Smooth muscle cell (in vitro differentiated cells): Measurements from ENCODE around the gene TNXB. TPM values are rescaled to one million over a fixed set of nuclear protein-coding genes. Genes with fewer than 3 reads are reported as not detected.
A peak's percentile ranks its signal among the peaks of the same experiment; 100 is the strongest.

Experiments used
- DNase-seq: peaks from one replicate; lab custom pipeline; 2025; ENCODE audit not compliant: unreplicated experiment; lab: John Stamatoyannopoulos, UW
- H2AFZ ChIP-seq: fragments of 200-600 bp; sonication (generic); 2 replicates; pipeline ENCODE4 v1.6.0; 2016; ENCODE audit warnings: antibody characterized with exemption, low read depth, mild to moderate bottlenecking
- H3F3A ChIP-seq: fragments of 200-600 bp; sonication (generic); 2 replicates; pipeline ENCODE4 v1.6.0; 2017; ENCODE audit warnings: antibody characterized with exemption, low read depth
- H3K27ac ChIP-seq: fragments of 200-600 bp; sonication (generic); 2 replicates; pipeline ENCODE4 v1.5.1; 2016; ENCODE audit warnings: low read depth, mild to moderate bottlenecking
- H3K27me3 ChIP-seq: fragments of 200-600 bp; sonication (generic); 2 replicates; pipeline ENCODE4 v1.6.1; 2016; ENCODE audit warnings: low read depth, mild to moderate bottlenecking
- H3K36me3 ChIP-seq: fragments of 200-600 bp; sonication (generic); 2 replicates; pipeline ENCODE4 v1.5.1; 2016; ENCODE audit warnings: low read depth
- H3K4me1 ChIP-seq: fragments of 200-600 bp; sonication (generic); 2 replicates; pipeline ENCODE4 v1.5.1; 2016; ENCODE audit warnings: low read depth
- H3K4me2 ChIP-seq: fragments of 200-600 bp; sonication (generic); 2 replicates; pipeline ENCODE4 v1.6.0; 2016; ENCODE audit warnings: mild to moderate bottlenecking
- H3K4me3 ChIP-seq: fragments of 200-600 bp; sonication (generic); 2 replicates; pipeline ENCODE4 v1.5.1; 2016; ENCODE audit warnings: mild to moderate bottlenecking
- H3K79me2 ChIP-seq: fragments of 200-600 bp; sonication (generic); 2 replicates; pipeline ENCODE4 v1.6.0; 2016; ENCODE audit warnings: low read depth, mild to moderate bottlenecking
- H3K9ac ChIP-seq: fragments of 200-600 bp; sonication (generic); 2 replicates; pipeline ENCODE4 v1.6.0; 2016; ENCODE audit warnings: low read depth
- H3K9me3 ChIP-seq: fragments of 200-600 bp; sonication (generic); replicated peaks from 2 replicates; pipeline ENCODE4 v1.5.1; 2016; ENCODE audit warnings: low read depth
- H4K20me1 ChIP-seq: fragments of 200-600 bp; sonication (generic); 2 replicates; pipeline ENCODE4 v1.6.0; 2016; ENCODE audit warnings: low read depth
- CTCF ChIP-seq: fragments of 200-600 bp; sonication (generic); IDR thresholded peaks from 2 replicates; pipeline ENCODE4 v1.5.1; 2017; ENCODE audit warnings: borderline replicate concordance, mild to moderate bottlenecking, antibody characterized with exemption; ENCODE audit not compliant: insufficient read depth, poor library complexity, severe bottlenecking
- WGBS: methylation state at CpG from one replicate; pipeline ENCODE4 v1.1.7; 2016; ENCODE audit warnings: low lambda C conversion rate; 5-methylcytosine and 5-hydroxymethylcytosine counted together
- polyA plus RNA-seq: library from polyadenylated mRNA; unstranded; fragments of >200 nt; fragmentation: Nextera tagmentation; extraction: Ambion mirVana; gene quantifications from 2 replicates; pipeline ENCODE4 v1.2.1, GENCODE V29; 2016
- total RNA-seq: library from RNA; depleted of rRNA; stranded (reverse); fragments of >200 nt; gene quantifications from 2 replicates; pipeline ENCODE4 v1.2.3, GENCODE V29; 2014

TNXB gene
- total and polyA plus RNA-seq, 2 experiments from 2014 or later = 1.1 TPM

GRCh38 chr6:32088487-32089049 lies 20.6 kb downstream of the TNXB start:
- Histone ChIP-seq H3K4me3 (no peak overlapping the region), H3K4me1 (no peaks in the 10 kb centered on the region), H3K27ac (no peak overlapping the region), H4K20me1 (peaks cover 15% of the 10 kb centered on the region), H2AFZ (no peak overlapping the region), H3K9ac (no peak overlapping the region), H3K9me3 (no peaks in the 10 kb centered on the region), H3K79me2 (no peaks in the 10 kb centered on the region), H3K36me3 (no peaks in the 10 kb centered on the region), H3K4me2 (no peak overlapping the region), H3K27me3 (peaks cover 29% of the 10 kb centered on the region), H3F3A (peaks cover 14% of the 10 kb centered on the region)
- WGBS = 98% methylated on average over 14 of the region's 14 CpGs
- no peak for TF ChIP-seq CTCF
- no peak for DNase-seq

- H3K4me1 ChIP-seq = no peaks in the 10 kb centered on the region
- peaks cover 14% of the 10 kb centered on the region for H3F3A ChIP-seq
- H3K79me2 ChIP-seq = no peaks in the 10 kb centered on the region
- H3K9me3 ChIP-seq = no peaks in the 10 kb centered on the region
- H3K27me3 ChIP-seq = peaks cover 29% of the 10 kb centered on the region
- no peak overlapping the region for H3K4me3 ChIP-seq
- TF ChIP-seq CTCF = peak; percentile 36
- H4K20me1 ChIP-seq = peaks cover 11% of the 10 kb centered on the region
- 46% methylated on average over 11 of the region's 50 CpGs for WGBS
- no peak overlapping the region for H3K27ac ChIP-seq
- H3K9ac ChIP-seq = no peak overlapping the region
- H3K36me3 ChIP-seq = no peaks in the 10 kb centered on the region
- no peak overlapping the region for H2AFZ ChIP-seq
- H3K4me2 ChIP-seq = no peak overlapping the region
- peak; percentile 28 for DNase-seq
Measured at GRCh38 chr6:32087574-32088486, 21.3 kb downstream of the TNXB start.

GRCh38 chr6:32086661-32087573 lies 22.2 kb downstream of the TNXB start:
- Histone ChIP-seq H3K27me3 (peaks cover 29% of the 10 kb centered on the region), H3K9ac (no peak overlapping the region), H3K4me2 (no peak overlapping the region), H3K27ac (no peak overlapping the region), H3K4me1 (no peaks in the 10 kb centered on the region), H3F3A (peaks cover 10% of the 10 kb centered on the region), H4K20me1 (peaks cover 11% of the 10 kb centered on the region), H3K36me3 (no peaks in the 10 kb centered on the region), H3K79me2 (no peaks in the 10 kb centered on the region), H3K9me3 (no peaks in the 10 kb centered on the region), H2AFZ (no peak overlapping the region), H3K4me3 (no peak overlapping the region)
- 49% methylated on average over 20 of the region's 45 CpGs for WGBS
- TF ChIP-seq CTCF = no peak
- DNase-seq = no peak
